ENCODE data around the gene WDR59. TPM values are rescaled to one million over a fixed set of nuclear protein-coding genes. Genes with fewer than 3 reads are reported as not detected.

WDR59 gene
- polyA plus RNA-seq, 1 donor, result 66.8 TPM

DNA sequence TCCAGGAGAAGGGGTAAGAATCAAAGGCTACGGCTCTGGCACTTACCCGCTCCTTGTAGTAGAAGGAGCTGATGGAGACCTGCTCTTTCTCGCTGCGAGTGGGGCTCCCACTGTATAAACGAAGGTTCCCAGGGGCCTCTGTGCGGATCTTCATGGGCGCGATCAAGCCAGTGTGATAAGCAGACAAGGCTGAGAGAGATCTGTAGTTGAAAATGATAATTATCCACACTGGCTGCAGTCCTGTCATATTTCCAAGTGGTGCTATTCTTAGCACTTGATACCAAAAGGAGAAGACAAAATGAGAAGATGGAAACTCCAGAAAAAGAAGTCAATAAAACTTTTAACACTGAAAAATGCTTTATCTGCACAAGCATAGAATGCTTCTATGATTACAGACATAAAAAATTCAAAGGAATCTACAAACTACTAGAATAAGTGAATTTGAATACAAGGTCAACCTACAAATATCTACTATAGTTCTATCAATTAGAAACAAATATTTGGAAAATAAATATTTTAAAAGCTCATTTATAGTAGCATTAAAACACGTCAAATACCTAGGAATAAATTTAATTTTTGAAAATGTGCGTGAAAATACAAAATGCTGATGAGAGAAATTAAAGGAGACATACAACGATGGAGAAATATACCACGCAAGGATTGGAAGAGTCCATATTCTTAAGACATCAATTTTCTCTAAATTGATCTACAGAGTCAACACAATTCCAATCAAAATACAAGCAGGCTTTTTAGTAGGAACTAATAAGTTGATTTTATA is 80.8 kb downstream of the WDR59 start:
- H3K4me1 ChIP-seq (ENCODE audit: control insufficient read depth, insufficient read depth, low read length), result no peaks in the 10 kb centered on the region
- no peak overlapping the region for H3K27ac ChIP-seq (ENCODE audit: low read length)
- H3K27me3 ChIP-seq (ENCODE audit: control insufficient read depth, insufficient read depth, low read length), result no peaks in the 10 kb centered on the region
- no peak overlapping the region for H3K4me3 ChIP-seq (ENCODE audit: low read length)
- no peak for DNase-seq
- peaks cover 48% of the 10 kb centered on the region for H3K36me3 ChIP-seq (ENCODE audit: control insufficient read depth, insufficient read depth, low read length)
- WGBS (ENCODE audit: insufficient coverage, low lambda C conversion rate), result 100% methylated on average over 4 of the region's 12 CpGs
- H3K9me3 ChIP-seq (ENCODE audit: control insufficient read depth, low read depth, low read length), result peaks cover 4% of the 10 kb centered on the region

DNA sequence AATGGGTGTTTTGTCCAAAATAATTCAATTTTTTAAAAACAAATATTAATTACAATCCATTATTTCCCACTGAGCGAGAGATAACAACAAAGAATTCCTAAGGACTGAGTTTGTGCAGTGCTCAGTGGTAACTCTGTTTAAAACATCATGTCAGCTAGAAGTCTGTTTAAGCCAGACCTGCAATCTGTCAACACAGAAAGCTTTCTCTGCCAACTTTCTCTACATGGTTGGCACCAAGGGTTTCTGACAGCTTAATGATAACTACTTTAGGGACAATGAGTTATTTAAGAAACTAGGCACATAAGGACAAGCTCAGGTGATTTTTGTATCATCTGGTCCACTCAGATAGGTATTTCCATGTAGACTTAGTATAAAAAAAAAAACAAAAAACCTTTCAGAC is 81.8 kb downstream of the WDR59 start:
- H3K27me3 ChIP-seq (ENCODE audit: control insufficient read depth, insufficient read depth, low read length), result no peaks in the 10 kb centered on the region
- H3K4me1 ChIP-seq (ENCODE audit: control insufficient read depth, insufficient read depth, low read length), result no peaks in the 10 kb centered on the region
- H3K4me3 ChIP-seq (ENCODE audit: low read length), result no peak overlapping the region
- WGBS (ENCODE audit: insufficient coverage, low lambda C conversion rate), result no CpG with 5 or more reads among the region's 1 CpG
- no peak overlapping the region for H3K27ac ChIP-seq (ENCODE audit: low read length)
- peaks cover 51% of the 10 kb centered on the region for H3K36me3 ChIP-seq (ENCODE audit: control insufficient read depth, insufficient read depth, low read length)
- peaks cover 4% of the 10 kb centered on the region for H3K9me3 ChIP-seq (ENCODE audit: control insufficient read depth, low read depth, low read length)
- DNase-seq, result no peak

DNA sequence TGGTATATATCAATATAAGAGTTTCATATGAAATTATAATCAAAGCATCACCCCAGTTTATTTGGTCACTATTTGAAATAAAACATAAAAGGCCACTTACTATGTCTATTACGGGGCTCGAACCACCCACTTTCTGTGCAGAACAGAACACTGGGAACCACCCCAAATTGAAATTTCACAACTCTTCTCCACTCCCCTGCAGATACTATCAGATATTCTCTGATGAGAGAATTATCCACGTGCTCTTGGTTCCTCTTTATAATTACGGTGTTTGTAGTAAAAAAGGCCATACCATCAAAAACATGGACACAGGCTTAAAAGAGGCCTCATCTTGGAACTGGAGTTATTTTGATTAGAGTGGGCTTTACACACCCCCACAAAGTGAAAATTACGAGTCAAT is 82.8 kb downstream of the WDR59 start:
- Histone ChIP-seq H3K4me3 (ENCODE audit: low read length) (no peak overlapping the region), H3K36me3 (ENCODE audit: control insufficient read depth, insufficient read depth, low read length) (peaks cover 47% of the 10 kb centered on the region), H3K9me3 (ENCODE audit: control insufficient read depth, low read depth, low read length) (peaks cover 4% of the 10 kb centered on the region), H3K27ac (ENCODE audit: low read length) (no peak overlapping the region), H3K27me3 (ENCODE audit: control insufficient read depth, insufficient read depth, low read length) (no peaks in the 10 kb centered on the region), H3K4me1 (ENCODE audit: control insufficient read depth, insufficient read depth, low read length) (no peaks in the 10 kb centered on the region)
- no CpG with 5 or more reads among the region's 5 CpGs for WGBS (ENCODE audit: insufficient coverage, low lambda C conversion rate)
- no peak for DNase-seq

DNA sequence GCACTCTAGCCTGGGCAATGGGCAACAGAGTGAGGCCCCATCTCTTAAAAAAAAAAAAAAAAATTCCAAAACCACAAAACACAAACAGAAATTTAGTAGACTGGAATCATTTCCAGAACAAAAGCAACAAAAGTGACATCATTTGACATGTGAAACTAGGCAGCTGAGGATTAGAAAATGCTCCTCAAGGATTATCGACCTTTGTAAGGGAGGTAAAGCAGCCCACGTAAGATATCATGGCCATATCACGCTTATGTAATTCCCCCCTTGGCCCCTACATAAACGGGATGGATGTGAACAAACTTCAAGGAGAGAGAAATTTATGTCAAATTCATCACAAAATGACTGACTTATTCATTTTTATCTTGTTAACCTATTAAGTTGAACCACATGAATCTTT is 83.3 kb downstream of the WDR59 start:
- Histone ChIP-seq H3K27me3 (ENCODE audit: control insufficient read depth, insufficient read depth, low read length) (no peaks in the 10 kb centered on the region), H3K4me3 (ENCODE audit: low read length) (no peak overlapping the region), H3K9me3 (ENCODE audit: control insufficient read depth, low read depth, low read length) (peaks cover 4% of the 10 kb centered on the region), H3K4me1 (ENCODE audit: control insufficient read depth, insufficient read depth, low read length) (no peaks in the 10 kb centered on the region), H3K27ac (ENCODE audit: low read length) (no peak overlapping the region), H3K36me3 (ENCODE audit: control insufficient read depth, insufficient read depth, low read length) (peaks cover 45% of the 10 kb centered on the region)
- DNase-seq, result no peak
- no CpG with 5 or more reads among the region's 4 CpGs for WGBS (ENCODE audit: insufficient coverage, low lambda C conversion rate)

DNA sequence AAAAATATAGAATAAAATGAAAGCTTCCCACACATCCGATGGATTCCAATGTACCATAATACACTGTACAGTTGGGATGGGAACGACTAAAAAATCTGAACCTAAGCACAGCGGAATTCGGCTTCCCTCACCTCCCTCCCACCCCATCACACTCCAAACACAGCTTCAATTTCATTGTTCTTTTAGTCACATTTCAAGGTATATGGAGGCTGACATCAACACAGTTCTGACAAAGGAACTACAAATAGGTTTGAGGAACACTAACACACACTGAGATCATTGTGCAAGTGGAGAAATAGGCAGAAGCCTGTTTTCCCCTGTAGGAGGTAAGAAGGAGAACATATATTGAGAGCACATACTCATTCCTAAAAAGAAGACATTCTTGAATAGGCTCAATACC is 85.1 kb downstream of the WDR59 start:
- Histone ChIP-seq H3K27ac (ENCODE audit: low read length) (no peak overlapping the region), H3K36me3 (ENCODE audit: control insufficient read depth, insufficient read depth, low read length) (peaks cover 49% of the 10 kb centered on the region), H3K4me3 (ENCODE audit: low read length) (no peak overlapping the region), H3K9me3 (ENCODE audit: control insufficient read depth, low read depth, low read length) (no peaks in the 10 kb centered on the region), H3K4me1 (ENCODE audit: control insufficient read depth, insufficient read depth, low read length) (no peaks in the 10 kb centered on the region), H3K27me3 (ENCODE audit: control insufficient read depth, insufficient read depth, low read length) (no peaks in the 10 kb centered on the region)
- no peak for DNase-seq
- WGBS (ENCODE audit: insufficient coverage, low lambda C conversion rate), result 100% methylated on average over 3 of the region's 4 CpGs

DNA sequence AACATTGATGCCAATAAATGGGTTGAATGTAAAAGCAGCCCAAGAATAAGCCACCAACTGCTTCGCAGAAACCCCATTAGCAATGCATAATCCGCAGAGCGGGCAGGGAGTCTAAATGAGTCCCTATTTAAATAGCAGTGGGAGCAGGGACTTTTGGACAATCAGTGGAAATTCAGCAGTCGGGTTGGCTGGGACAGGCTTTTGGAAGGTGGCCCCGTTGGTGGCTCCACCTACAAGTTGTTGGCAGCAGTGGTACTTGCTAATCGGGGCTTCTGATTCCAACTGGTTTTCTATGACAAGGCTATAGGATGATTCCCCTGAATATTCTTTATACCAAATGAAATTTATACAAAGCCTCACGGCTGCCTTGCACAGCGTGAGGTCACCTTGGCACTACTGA is 86.3 kb downstream of the WDR59 start:
- Histone ChIP-seq H3K27me3 (ENCODE audit: control insufficient read depth, insufficient read depth, low read length) (no peaks in the 10 kb centered on the region), H3K4me1 (ENCODE audit: control insufficient read depth, insufficient read depth, low read length) (no peaks in the 10 kb centered on the region), H3K36me3 (ENCODE audit: control insufficient read depth, insufficient read depth, low read length) (peaks cover 53% of the 10 kb centered on the region), H3K27ac (ENCODE audit: low read length) (no peak overlapping the region), H3K9me3 (ENCODE audit: control insufficient read depth, low read depth, low read length) (no peaks in the 10 kb centered on the region), H3K4me3 (ENCODE audit: low read length) (no peak overlapping the region)
- WGBS (ENCODE audit: insufficient coverage, low lambda C conversion rate), result 100% methylated on average over 2 of the region's 8 CpGs
- DNase-seq, result no peak

DNA sequence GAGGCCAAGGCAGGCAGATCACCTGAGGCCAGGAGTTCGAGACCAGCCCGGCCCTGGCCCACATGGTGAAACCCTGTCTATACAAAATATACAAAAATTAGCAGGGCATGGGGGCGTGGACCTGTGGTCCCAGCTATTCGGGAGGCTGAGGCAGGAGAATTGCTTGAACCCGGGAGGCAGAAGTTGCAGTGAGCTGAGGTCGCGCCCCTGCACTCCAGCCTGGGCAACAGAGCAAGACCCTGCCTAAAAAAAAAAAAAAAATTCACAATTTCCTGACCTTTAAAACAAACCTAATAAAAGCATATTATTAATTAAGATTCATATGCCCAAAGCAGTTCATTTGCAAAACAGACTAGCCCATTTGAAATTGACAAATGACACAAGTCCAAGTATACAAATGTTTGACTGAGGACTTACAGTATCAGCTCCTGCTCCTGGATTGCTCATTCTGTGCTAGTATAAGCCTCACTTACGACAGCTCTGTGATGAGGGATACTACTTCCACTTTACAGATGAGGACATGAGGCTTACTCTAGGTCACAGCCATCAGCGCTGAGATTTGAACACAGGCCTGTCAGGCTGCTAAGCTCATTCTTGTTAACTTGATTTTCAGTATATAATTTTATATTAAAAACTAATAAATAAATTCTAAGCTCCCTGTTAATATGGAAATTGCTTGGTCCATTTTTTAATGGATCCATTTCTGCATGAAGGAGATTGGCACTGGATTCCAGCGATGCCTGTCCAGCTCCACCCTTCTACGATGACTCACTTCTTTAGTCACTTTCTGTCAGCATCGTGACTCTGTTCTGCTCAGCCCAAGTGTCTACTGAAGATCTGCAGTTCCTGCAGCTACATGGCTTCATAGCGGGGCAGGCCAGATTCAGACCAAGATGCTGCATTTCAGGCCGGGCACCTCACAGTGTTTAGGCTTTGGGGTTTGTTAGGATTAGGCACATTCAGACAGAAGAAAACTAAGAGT is 88.2 kb downstream of the WDR59 start:
- H3K9me3 ChIP-seq (ENCODE audit: control insufficient read depth, low read depth, low read length), result no peaks in the 10 kb centered on the region
- no peak overlapping the region for H3K4me3 ChIP-seq (ENCODE audit: low read length)
- H3K27me3 ChIP-seq (ENCODE audit: control insufficient read depth, insufficient read depth, low read length), result no peaks in the 10 kb centered on the region
- no peaks in the 10 kb centered on the region for H3K4me1 ChIP-seq (ENCODE audit: control insufficient read depth, insufficient read depth, low read length)
- H3K36me3 ChIP-seq (ENCODE audit: control insufficient read depth, insufficient read depth, low read length), result peaks cover 63% of the 10 kb centered on the region
- H3K27ac ChIP-seq (ENCODE audit: low read length), result no peak overlapping the region
- WGBS (ENCODE audit: insufficient coverage, low lambda C conversion rate), result no CpG with 5 or more reads among the region's 14 CpGs
- no peak for DNase-seq

DNA sequence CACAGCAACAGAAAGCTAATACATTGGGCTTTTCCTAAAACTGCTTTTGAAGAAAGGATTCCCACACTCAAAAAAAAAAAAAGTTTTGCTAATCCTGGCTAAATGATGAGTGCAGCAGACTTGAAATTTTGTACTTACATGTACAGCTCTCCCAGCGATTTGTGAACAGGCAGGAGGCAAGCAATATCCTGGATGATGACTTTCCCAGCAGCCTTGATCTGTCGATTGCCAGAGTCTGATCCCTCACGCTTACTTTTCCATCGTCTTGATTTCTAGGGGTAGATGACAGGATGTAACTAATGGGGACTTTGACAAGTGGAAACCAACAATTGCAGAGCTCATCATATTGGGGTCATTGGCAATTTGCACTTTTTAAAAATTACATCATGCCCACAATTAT is 91.4 kb downstream of the WDR59 start:
- Histone ChIP-seq H3K27ac (ENCODE audit: low read length) (no peak overlapping the region), H3K4me3 (ENCODE audit: low read length) (no peak overlapping the region), H3K36me3 (ENCODE audit: control insufficient read depth, insufficient read depth, low read length) (peaks cover 62% of the 10 kb centered on the region), H3K27me3 (ENCODE audit: control insufficient read depth, insufficient read depth, low read length) (no peaks in the 10 kb centered on the region), H3K9me3 (ENCODE audit: control insufficient read depth, low read depth, low read length) (no peaks in the 10 kb centered on the region), H3K4me1 (ENCODE audit: control insufficient read depth, insufficient read depth, low read length) (no peaks in the 10 kb centered on the region)
- no peak for DNase-seq
- WGBS (ENCODE audit: insufficient coverage, low lambda C conversion rate), result no CpG with 5 or more reads among the region's 4 CpGs

DNA sequence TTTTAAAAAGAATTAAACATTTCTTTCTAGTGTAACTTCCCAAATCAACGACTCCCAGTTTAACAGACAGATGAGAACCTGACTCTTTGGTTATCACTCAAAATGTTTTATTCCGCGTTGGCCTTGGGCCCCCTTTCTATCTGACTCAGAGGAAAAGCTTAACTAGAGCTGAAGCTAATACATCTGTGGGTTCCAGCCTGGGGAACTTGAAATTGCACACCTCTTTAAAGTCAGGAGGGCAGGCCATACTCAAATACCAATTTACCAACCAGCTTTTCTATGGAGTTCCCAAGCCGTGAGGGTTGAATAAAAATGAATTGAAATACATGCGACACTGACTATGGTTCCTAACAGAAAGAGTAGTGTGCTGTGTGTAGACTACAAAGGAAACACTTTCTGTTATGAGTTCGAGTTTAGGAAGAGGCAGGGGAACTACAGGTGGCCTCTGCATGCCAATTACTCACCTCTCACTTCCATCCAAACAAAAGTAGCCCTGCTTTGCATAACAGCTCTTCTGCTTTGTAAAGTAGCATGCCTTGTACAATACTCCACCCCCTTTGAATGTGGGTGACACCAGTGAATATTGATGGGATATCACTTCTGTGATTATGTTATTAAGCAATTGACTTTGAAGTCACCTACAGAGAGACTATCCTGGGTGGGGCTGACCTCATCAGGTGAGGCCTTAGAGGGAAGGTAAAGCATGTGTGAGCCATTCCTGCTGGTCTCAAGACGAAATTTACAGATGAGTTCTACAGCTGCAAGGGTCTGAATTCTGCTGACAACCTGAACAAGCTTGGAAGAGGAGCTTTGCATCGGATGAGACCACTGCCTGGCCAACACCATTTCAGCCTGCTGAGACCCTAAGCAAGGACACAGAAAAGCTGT is 92.1 kb downstream of the WDR59 start:
- H3K36me3 ChIP-seq (ENCODE audit: control insufficient read depth, insufficient read depth, low read length), result peaks cover 62% of the 10 kb centered on the region
- H3K4me3 ChIP-seq (ENCODE audit: low read length), result no peak overlapping the region
- H3K27ac ChIP-seq (ENCODE audit: low read length), result no peak overlapping the region
- H3K4me1 ChIP-seq (ENCODE audit: control insufficient read depth, insufficient read depth, low read length), result no peaks in the 10 kb centered on the region
- H3K9me3 ChIP-seq (ENCODE audit: control insufficient read depth, low read depth, low read length), result no peaks in the 10 kb centered on the region
- no peaks in the 10 kb centered on the region for H3K27me3 ChIP-seq (ENCODE audit: control insufficient read depth, insufficient read depth, low read length)
- WGBS (ENCODE audit: insufficient coverage, low lambda C conversion rate), result 64% methylated on average over 3 of the region's 8 CpGs
- no peak for DNase-seq

DNA sequence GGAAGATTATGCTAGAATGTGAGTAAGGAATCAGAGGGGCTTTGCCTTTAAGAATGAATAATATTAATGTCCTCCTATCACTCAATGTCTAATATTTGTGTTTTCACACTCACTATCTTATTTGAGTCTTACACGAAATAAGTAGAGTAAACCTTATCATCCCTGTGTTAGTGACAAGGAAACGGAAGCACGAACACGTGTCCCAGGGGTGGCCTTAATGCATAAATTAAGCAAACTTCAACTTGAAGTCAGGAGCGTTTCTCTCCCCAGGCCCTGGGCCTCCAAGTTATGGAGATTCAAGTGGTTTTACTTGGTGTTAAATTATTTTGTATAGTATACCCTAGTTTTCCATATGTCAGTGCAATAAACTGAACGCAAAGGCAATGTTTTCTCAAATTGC is 96.0 kb downstream of the WDR59 start:
- no peaks in the 10 kb centered on the region for H3K27me3 ChIP-seq (ENCODE audit: control insufficient read depth, insufficient read depth, low read length)
- H3K4me3 ChIP-seq (ENCODE audit: low read length), result no peak overlapping the region
- no peak for DNase-seq
- no peaks in the 10 kb centered on the region for H3K4me1 ChIP-seq (ENCODE audit: control insufficient read depth, insufficient read depth, low read length)
- H3K27ac ChIP-seq (ENCODE audit: low read length), result no peak overlapping the region
- peaks cover 78% of the 10 kb centered on the region for H3K36me3 ChIP-seq (ENCODE audit: control insufficient read depth, insufficient read depth, low read length)
- H3K9me3 ChIP-seq (ENCODE audit: control insufficient read depth, low read depth, low read length), result no peaks in the 10 kb centered on the region
- no CpG with 5 or more reads among the region's 6 CpGs for WGBS (ENCODE audit: insufficient coverage, low lambda C conversion rate)

Data from large intestine (tissue), 3 donors.